Measurements from ENCODE around the gene ERCC2. TPM values are rescaled to one million over a fixed set of nuclear protein-coding genes. Genes with fewer than 3 reads are reported as not detected.

Gene ERCC2
- total RNA-seq, 1 donor, result 22.3 TPM

- H3K4me3 ChIP-seq (ENCODE audit: low read depth, low read length), result no peak overlapping the region
- TF ChIP-seq, protein P1, sequence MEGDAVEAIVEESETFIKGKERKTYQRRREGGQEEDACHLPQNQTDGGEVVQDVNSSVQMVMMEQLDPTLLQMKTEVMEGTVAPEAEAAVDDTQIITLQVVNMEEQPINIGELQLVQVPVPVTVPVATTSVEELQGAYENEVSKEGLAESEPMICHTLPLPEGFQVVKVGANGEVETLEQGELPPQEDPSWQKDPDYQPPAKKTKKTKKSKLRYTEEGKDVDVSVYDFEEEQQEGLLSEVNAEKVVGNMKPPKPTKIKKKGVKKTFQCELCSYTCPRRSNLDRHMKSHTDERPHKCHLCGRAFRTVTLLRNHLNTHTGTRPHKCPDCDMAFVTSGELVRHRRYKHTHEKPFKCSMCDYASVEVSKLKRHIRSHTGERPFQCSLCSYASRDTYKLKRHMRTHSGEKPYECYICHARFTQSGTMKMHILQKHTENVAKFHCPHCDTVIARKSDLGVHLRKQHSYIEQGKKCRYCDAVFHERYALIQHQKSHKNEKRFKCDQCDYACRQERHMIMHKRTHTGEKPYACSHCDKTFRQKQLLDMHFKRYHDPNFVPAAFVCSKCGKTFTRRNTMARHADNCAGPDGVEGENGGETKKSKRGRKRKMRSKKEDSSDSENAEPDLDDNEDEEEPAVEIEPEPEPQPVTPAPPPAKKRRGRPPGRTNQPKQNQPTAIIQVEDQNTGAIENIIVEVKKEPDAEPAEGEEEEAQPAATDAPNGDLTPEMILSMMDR (IDR thresholded peaks at IDR 0.05; ENCODE audit: insufficient read depth, low read length), result no peak
- DNase-seq (ENCODE audit: low read depth), result no peak
Observed at GRCh38 chr19:45352062-45352461, 18.3 kb downstream of the ERCC2 start.

DNA sequence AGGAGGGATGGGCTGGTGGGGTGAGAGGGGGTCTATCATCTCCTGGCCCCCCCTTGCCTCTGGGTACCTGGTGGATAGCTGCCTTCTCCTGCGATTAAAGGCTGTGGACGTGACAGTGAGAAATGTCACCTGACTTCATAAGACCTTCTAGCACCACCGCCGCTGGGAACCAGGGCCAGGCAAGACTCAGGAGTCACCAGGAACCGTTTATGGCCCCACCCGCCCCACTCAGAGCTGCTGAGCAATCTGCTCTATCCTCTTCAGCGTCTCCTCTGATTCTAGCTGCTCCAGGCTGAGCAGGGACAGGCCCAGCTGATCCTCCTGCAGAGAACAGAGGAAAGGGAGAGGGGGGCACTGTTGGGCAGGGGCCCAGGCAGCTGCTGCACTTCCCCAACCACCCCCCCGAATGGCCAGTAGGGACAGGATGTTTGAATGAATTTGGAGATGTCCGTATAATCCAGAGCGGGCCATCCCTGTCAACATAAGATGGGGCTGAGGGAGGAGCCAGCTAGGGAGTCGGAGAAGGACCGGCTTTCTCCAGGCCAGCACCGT lies 18.9 kb downstream of the ERCC2 start:
- TF ChIP-seq, protein P1 (IDR thresholded peaks at IDR 0.05; ENCODE audit: insufficient read depth, low read length), result no peak
- DNase-seq (ENCODE audit: low read depth), result no peak
- H3K4me3 ChIP-seq (ENCODE audit: low read depth, low read length), result no peak overlapping the region

GRCh38 chr19:45350477-45351058 lies 19.8 kb downstream of the ERCC2 start:
- DNase-seq (ENCODE audit: low read depth), result no peak
- TF ChIP-seq, protein P1 (IDR thresholded peaks at IDR 0.05; ENCODE audit: insufficient read depth, low read length), result no peak
- no peak overlapping the region for H3K4me3 ChIP-seq (ENCODE audit: low read depth, low read length)

- TF ChIP-seq, protein P1 (IDR thresholded peaks at IDR 0.05; ENCODE audit: insufficient read depth, low read length), result no peak
- no peak for DNase-seq (ENCODE audit: low read depth)
- no peak overlapping the region for H3K4me3 ChIP-seq (ENCODE audit: low read depth, low read length)
Observed at GRCh38 chr19:45349430-45349941, 20.9 kb downstream of the ERCC2 start.

GRCh38 chr19:45349126-45349415 lies 21.3 kb downstream of the ERCC2 start:
- no peak overlapping the region for H3K4me3 ChIP-seq (ENCODE audit: low read depth, low read length)
- TF ChIP-seq, protein P1 (IDR thresholded peaks at IDR 0.05; ENCODE audit: insufficient read depth, low read length), result no peak

DNA sequence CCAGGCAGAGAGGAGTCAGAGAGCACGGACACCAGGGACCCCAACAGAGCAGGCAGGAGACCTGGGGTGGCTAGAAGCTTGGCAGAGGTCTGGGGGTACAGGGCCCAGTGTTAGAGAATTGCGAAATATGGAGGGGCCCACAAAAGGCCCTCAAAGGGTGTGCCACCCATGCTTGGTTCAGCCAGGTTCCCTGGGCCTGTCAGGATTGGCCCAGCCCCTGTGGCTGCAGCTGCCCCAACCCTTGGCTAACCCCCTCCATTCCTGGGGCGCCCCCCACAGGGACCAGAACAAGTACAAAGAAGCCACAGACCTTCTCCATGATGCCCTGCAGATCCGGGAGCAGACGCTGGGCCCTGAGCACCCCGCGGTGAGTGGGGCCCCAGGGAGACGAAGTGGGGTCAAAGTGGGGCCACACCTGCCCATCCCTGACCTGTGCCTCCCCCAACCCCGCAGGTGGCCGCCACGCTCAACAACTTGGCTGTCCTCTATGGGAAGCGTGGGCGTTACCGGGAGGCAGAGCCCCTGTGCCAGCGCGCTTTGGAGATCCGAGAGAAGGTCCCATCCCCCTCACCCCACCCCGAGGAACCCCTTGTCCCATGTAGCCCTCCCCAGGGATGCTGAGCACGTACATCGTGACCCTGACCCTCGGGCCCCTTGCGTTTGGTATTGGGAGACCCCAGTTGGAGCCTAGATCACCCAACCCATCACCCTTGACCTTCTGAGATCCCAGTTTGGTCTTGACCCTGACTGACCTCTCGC lies 21.8 kb downstream of the ERCC2 start:
- TF ChIP-seq, protein P1 (IDR thresholded peaks at IDR 0.05; ENCODE audit: insufficient read depth, low read length), result no peak
- no peak overlapping the region for H3K4me3 ChIP-seq (ENCODE audit: low read depth, low read length)
- DNase-seq (ENCODE audit: low read depth), result no peak

More at GRCh38 chr19:45349126-45349415, 21.3 kb downstream of the ERCC2 start:
- DNase-seq (ENCODE audit: low read depth), result no peak
